WTC11 (cell line): ENCODE data around the gene WDHD1. TPM values are rescaled to one million over a fixed set of nuclear protein-coding genes. Genes with fewer than 3 reads are reported as not detected.
A peak's percentile ranks its signal among the peaks of the same experiment; 100 is the strongest.

Source experiments
- ATAC-seq: fragments of 200-7000 bp; cut with Tn5 transposase; 2 replicates; pipeline ENCODE4 v1.10.0; 2021; ENCODE audit warnings: mild to moderate bottlenecking, moderate library complexity
- CTCF ChIA-PET: fragments of 300-600 bp; sonication (Branson Sonifier 250); formaldehyde crosslinking; loops from one replicate; lab custom pipeline; 2021; ENCODE audit warnings: antibody characterized with exemption; lab: Charles Lee
- POLR2A ChIA-PET: fragments of 350-600 bp; sonication (Branson Sonifier 250); formaldehyde crosslinking; loops from one replicate; lab custom pipeline; 2021; ENCODE audit warnings: antibody characterized with exemption; lab: Charles Lee
- DNase-seq: peaks from one replicate; pipeline ENCODE4 v3.0.0; 2021; ENCODE audit warnings: low spot score
- H3K27ac Mint-ChIP-seq: 2 replicates; pipeline ENCODE4 v1.8.0; 2021; ENCODE audit warnings: mixed read lengths
- H3K27me3 Mint-ChIP-seq: 2 replicates; pipeline ENCODE4 v1.8.0; 2021; ENCODE audit warnings: low read depth, mild to moderate bottlenecking, moderate library complexity, mixed read lengths
- H3K36me3 Mint-ChIP-seq: 2 replicates; pipeline ENCODE4 v1.8.0; 2021; ENCODE audit warnings: mixed read lengths
- H3K4me1 Mint-ChIP-seq: 2 replicates; pipeline ENCODE4 v1.8.0; 2022; ENCODE audit warnings: mixed read lengths
- H3K4me3 Mint-ChIP-seq: 2 replicates; pipeline ENCODE4 v1.8.0; 2021; ENCODE audit warnings: mild to moderate bottlenecking, moderate library complexity, mixed read lengths
- H3K9me3 Mint-ChIP-seq: 2 replicates; pipeline ENCODE4 v1.8.0; 2021; ENCODE audit warnings: mixed read lengths
- ESRRA ChIP-seq: sonication (generic); formaldehyde crosslinking; IDR thresholded peaks from 2 replicates; pipeline ENCODE4 v1.8.1; 2022; ENCODE audit warnings: mild to moderate bottlenecking, missing genetic modification reagents, borderline replicate concordance
- FOXP1 ChIP-seq: sonication (generic); formaldehyde crosslinking; IDR thresholded peaks from 2 replicates; pipeline ENCODE4 v1.8.0; 2022; ENCODE audit warnings: missing genetic modification reagents, mild to moderate bottlenecking, moderate library complexity, borderline replicate concordance
- MYBL2 ChIP-seq: sonication (generic); formaldehyde crosslinking; IDR thresholded peaks from 2 replicates; pipeline ENCODE4 v1.8.1; 2023; ENCODE audit warnings: mild to moderate bottlenecking, moderate library complexity, missing genetic modification reagents
- NFE2L1 ChIP-seq: sonication (generic); formaldehyde crosslinking; IDR thresholded peaks from 2 replicates; pipeline ENCODE4 v1.8.1; 2023; ENCODE audit warnings: missing genetic modification reagents
- NFYB ChIP-seq: sonication (generic); formaldehyde crosslinking; conservative IDR thresholded peaks from 2 replicates; pipeline ENCODE4 v1.8.0; 2022; ENCODE audit warnings: low read depth, missing genetic modification reagents
- RELA ChIP-seq: sonication (generic); formaldehyde crosslinking; IDR thresholded peaks from 2 replicates; pipeline ENCODE4 v1.8.1; 2022; ENCODE audit warnings: missing genetic modification reagents, mild to moderate bottlenecking, borderline replicate concordance
- TEAD1 ChIP-seq: sonication (generic); formaldehyde crosslinking; IDR thresholded peaks from 2 replicates; pipeline ENCODE4 v1.8.0; 2022; ENCODE audit warnings: mild to moderate bottlenecking, missing genetic modification reagents
- TEAD4 ChIP-seq: sonication (generic); formaldehyde crosslinking; IDR thresholded peaks from 2 replicates; pipeline ENCODE4 v1.8.0; 2022; ENCODE audit warnings: mild to moderate bottlenecking, missing genetic modification reagents
- ZNF138 ChIP-seq: sonication (generic); formaldehyde crosslinking; conservative IDR thresholded peaks from 2 replicates; pipeline ENCODE4 v1.8.1; 2022; ENCODE audit warnings: mild to moderate bottlenecking, moderate library complexity, missing genetic modification reagents
- total RNA-seq: library from RNA; stranded (reverse); gene quantifications from 3 replicates; pipeline ENCODE4 v1.2.3, GENCODE V29; 2021
- TF ChIP-seq, protein P1 (sequence below): sonication (generic); formaldehyde crosslinking; IDR thresholded peaks from 2 replicates; pipeline ENCODE4 v1.8.1; 2023; ENCODE audit warnings: mild to moderate bottlenecking, moderate library complexity, missing genetic modification reagents
- TF ChIP-seq, protein P2 (sequence below): sonication (generic); formaldehyde crosslinking; conservative IDR thresholded peaks from 2 replicates; pipeline ENCODE4 v1.8.1; 2022; ENCODE audit warnings: mild to moderate bottlenecking, missing genetic modification reagents
- TF ChIP-seq, protein P3 (sequence below): fragments of 250-450 bp; sonication (Bioruptor Pico); conservative IDR thresholded peaks from 2 replicates; pipeline ENCODE4 v1.9.0; 2021; ENCODE audit warnings: mild to moderate bottlenecking
- TF ChIP-seq, protein P4 (sequence below): fragments of 200-600 bp; IDR thresholded peaks from 2 replicates; pipeline ENCODE4 v1.8.0; 2022; ENCODE audit warnings: antibody characterized with exemption

The WDHD1 gene
- total RNA-seq, 1 experiment from 2014 or later = 76.1 TPM

DNA sequence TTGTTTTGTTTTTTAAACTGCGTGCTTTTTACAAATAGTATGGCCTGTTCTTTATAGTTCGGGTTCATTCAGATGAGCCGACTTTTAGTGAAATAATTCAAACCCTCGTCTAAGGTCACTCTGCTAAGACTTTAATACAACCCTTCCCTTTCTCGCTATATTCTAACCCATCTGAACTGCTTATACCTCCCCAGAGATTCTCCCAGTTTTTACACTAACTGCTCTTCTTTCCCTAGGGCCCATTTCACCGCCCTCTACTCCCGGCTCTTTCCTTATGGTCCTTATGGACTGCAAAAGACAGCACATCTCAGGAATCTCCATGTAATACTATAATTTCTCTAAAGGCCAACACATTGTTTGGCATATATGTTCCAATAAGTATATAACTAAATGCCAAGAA, 26.6 kb upstream of the WDHD1 start (continued):
- TF ChIP-seq, protein P1, sequence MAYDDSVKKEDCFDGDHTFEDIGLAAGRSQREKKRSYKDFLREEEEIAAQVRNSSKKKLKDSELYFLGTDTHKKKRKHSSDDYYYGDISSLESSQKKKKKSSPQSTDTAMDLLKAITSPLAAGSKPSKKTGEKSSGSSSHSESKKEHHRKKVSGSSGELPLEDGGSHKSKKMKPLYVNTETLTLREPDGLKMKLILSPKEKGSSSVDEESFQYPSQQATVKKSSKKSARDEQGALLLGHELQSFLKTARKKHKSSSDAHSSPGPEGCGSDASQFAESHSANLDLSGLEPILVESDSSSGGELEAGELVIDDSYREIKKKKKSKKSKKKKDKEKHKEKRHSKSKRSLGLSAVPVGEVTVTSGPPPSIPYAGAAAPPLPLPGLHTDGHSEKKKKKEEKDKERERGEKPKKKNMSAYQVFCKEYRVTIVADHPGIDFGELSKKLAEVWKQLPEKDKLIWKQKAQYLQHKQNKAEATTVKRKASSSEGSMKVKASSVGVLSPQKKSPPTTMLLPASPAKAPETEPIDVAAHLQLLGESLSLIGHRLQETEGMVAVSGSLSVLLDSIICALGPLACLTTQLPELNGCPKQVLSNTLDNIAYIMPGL (CRISPR knock-in tag) = no peak
- no peak for TF ChIP-seq NFE2L1
- TF ChIP-seq FOXP1 (CRISPR knock-in tag) = no peak
- no peak for TF ChIP-seq NFYB (CRISPR knock-in tag)
- TF ChIP-seq ZNF138 = no peak
- TF ChIP-seq MYBL2 (CRISPR knock-in tag) = no peak
- TF ChIP-seq, all 79 proteins: peak for 0

DNA sequence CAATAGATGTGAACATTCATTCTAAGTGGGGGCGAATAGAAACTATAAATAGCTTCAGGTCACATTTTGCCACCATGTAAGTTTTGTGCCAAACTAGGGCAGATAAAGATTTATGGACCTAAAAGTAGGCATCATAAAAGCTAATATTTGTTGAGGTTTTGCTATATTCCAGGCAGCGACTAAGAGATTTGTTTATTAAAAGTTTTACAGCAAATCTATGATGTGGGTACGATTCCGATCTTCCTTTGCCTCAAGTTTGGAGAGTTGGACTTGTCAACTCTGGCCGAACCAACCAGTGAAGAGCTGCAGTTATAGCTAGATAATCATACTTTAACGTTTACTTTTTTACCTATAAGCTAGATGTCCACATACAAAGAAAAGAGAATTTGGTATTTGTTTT, 26.1 kb upstream of the WDHD1 start:
- no peaks in the 10 kb centered on the region for H3K9me3 Mint-ChIP-seq
- ATAC-seq (no peak), DNase-seq (no peak)
- peaks cover 30% of the 10 kb centered on the region for H3K4me1 Mint-ChIP-seq
- ChIA-PET POLR2A (interaction anchor here (3.1 kb wide), 1 partner anchor 26 kb away, joined by 44 read pairs; the partner anchor contains the start of genes SOCS4 and WDHD1), CTCF (interaction anchor here (3.1 kb wide), 1 partner anchor 50 kb away, joined by 12 read pairs; no protein-coding TSS in a partner anchor)
- peak overlapping the region; percentile 98 for H3K27ac Mint-ChIP-seq
- no peak for TF ChIP-seq TEAD1 (CRISPR knock-in tag)
- no peak for TF ChIP-seq ESRRA (CRISPR knock-in tag)
- TF ChIP-seq RELA = no peak
- TF ChIP-seq TEAD4 = no peak
- TF ChIP-seq, protein P2, sequence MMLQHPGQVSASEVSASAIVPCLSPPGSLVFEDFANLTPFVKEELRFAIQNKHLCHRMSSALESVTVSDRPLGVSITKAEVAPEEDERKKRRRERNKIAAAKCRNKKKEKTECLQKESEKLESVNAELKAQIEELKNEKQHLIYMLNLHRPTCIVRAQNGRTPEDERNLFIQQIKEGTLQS (CRISPR knock-in tag) = no peak
- peak overlapping the region; percentile 93 for H3K4me3 Mint-ChIP-seq
- H3K27me3 Mint-ChIP-seq = no peaks in the 10 kb centered on the region
- H3K36me3 Mint-ChIP-seq = peaks cover 12% of the 10 kb centered on the region

DNA sequence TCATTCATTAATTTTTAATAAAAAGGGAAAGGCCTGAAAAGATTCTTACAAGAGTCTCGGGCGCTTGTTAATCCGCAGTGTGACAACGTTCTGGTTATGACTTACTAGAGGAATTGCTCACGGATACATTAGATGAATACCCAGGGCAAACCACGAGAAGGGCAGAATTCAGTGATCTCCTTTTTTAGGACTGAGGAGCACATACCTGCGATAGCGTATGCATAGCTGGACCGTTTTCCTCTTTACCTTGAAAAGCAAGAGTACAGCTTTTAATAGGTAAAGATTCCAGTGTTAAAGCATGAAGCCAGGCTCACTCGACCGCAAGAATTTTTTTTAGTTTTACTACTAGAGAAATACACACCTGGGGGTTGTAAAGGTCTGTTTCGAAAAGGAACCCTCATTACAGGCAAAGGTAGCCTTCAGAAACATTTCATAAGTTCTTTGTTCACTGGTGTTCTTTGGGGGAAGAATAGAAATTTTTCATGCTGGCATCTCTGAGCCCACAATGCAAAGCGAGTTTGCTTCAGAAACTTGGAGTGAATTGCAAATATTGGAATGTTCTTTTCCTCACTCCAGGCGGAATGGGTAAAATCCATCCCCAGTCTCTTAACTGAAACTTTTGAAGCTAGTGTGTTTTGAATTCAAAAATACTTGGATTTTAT, 25.5 kb upstream of the WDHD1 start:
- CTCF ChIA-PET = interaction anchor here (1.4 to 3.1 kb wide), 5 partner anchors 13 to 86 kb away, joined by 8 to 43 read pairs (median 12); partner anchors contain the start of genes SOCS4 and WDHD1
- TF ChIP-seq, protein P3, sequence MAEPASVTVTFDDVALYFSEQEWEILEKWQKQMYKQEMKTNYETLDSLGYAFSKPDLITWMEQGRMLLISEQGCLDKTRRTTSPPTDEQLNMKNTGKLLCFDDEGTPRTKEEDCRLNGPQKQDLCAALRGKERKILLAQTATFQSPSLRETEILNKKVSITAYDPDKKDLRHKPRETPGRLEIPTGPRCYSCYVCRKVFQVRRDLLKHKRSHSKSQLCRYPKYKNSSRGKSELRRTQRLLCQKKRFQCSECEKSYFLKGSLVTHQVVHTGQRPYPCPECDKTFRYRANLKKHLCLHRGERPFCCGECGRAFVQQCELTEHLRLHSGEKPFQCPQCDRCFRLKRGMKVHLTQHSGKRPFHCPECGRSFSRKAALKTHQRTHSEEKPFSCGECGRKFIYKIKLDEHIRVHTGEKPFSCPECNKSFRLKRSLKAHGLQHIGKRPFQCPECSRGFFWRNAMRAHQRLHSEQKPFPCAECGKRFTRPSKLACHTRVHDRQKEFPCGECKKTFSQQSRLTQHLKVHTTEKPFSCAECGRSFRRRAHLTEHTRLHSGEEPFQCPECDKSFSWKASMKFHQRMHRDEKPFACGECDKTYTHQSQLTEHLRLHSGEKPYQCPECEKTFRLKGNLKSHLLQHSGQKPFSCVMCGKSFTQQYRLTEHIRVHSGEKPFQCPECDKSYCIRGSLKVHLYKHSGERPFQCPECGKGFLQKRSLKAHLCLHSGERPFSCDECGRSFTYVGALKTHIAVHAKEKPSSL (CRISPR knock-in tag) = 0 out of 2 replicates have a peak, but pooled peaks have one; percentile 66
- TF ChIP-seq, protein P4, sequence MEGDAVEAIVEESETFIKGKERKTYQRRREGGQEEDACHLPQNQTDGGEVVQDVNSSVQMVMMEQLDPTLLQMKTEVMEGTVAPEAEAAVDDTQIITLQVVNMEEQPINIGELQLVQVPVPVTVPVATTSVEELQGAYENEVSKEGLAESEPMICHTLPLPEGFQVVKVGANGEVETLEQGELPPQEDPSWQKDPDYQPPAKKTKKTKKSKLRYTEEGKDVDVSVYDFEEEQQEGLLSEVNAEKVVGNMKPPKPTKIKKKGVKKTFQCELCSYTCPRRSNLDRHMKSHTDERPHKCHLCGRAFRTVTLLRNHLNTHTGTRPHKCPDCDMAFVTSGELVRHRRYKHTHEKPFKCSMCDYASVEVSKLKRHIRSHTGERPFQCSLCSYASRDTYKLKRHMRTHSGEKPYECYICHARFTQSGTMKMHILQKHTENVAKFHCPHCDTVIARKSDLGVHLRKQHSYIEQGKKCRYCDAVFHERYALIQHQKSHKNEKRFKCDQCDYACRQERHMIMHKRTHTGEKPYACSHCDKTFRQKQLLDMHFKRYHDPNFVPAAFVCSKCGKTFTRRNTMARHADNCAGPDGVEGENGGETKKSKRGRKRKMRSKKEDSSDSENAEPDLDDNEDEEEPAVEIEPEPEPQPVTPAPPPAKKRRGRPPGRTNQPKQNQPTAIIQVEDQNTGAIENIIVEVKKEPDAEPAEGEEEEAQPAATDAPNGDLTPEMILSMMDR = no peak
- TF ChIP-seq, all 79 proteins: peak for 1
- DNase-seq (no peak), ATAC-seq (no peak)
- Mint-ChIP-seq H3K4me1 (peaks cover 30% of the 10 kb centered on the region), H3K9me3 (no peaks in the 10 kb centered on the region), H3K27ac (peak overlapping the region; percentile 98), H3K27me3 (no peaks in the 10 kb centered on the region), H3K4me3 (peak overlapping the region; percentile 93), H3K36me3 (peaks cover 8% of the 10 kb centered on the region)
- POLR2A ChIA-PET = interaction anchor here (0.9 to 3.1 kb wide), 4 partner anchors 11 to 87 kb away, joined by 3 to 44 read pairs (median 4); partner anchors contain the start of genes SOCS4 and WDHD1
